GM11168 (cell line): ENCODE measurements around the gene A2M.

Source experiments
- in situ Hi-C: fragments of 300-500 bp; cut with MboI; formaldehyde crosslinking; loops from one replicate; pipeline ENCODE4 v1.12.0; 2022; ENCODE audit warnings: low sequenced_read_pairs; ENCODE audit not compliant: unreplicated experiment

Gene A2M

DNA sequence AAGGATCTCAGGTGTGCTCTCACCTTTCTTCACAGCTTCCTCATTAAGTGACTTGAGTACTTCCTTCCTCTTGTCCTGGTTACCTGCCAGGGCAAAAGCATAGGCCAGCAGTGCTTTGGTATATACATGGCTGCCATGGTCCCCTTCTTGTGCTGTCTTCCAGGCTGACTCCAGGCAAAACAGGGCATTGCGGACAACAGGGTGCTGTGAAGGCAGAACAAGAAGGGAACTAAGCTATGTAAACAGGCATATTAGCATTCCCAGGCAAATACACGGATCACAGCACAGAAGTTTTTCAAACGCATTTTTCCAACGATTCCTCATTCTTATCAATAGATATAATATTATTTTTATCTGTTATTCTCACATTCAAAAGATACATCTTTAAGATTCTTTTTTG is 39.0 kb downstream of the A2M start:
- in situ Hi-C loops = no loop called here

GRCh38 chr12:9075138-9075535 is 40.6 kb downstream of the A2M start:
- in situ Hi-C loops = no loop called here

GRCh38 chr12:9074484-9075137 is 41.1 kb downstream of the A2M start:
- in situ Hi-C loops = no loop called here

DNA sequence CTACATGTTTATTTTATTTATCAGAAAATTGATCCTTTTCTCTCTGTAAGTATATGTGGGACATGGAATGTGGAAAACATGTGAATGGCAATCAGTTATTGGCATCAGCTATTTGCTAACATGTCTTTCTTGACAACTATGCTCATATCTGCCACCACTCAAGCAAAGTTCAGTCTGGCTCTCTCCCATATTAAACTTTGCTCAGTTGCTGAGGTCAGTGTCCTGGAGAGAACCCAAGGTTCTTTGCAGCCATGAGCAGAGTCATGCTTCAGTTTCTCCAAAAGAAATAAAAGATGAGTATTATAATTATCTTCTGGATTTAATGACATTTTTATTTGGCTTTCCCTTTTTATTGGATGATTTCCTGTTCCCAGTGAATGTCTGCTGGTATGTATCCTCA is 42.6 kb downstream of the A2M start:
- in situ Hi-C loops = no loop called here

DNA sequence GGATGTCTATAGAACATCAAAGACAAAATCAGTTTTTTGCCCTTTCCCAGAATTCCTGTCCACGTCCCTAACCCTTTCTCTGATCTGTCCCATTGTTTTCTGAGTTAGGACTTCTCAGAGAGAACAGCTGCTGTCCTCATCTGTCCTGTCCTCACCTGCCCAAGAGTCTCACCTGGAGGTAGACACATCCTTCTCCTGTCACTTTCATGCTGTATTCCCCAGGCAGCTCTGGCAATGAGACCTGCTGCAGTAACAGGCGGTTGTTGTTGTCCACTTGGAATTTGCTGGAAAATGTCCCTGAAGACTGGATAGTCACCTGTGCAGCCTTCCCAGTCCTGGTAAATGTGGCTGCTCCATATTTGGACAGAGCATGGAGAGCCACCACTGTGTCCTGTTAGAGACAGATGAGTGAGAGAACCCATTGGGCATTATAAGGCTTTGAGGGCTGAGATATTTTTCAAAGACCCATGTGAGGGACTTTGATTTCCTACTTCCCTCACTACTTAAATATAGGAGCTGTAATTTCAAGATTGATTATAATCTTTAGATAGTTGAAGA is 43.2 kb downstream of the A2M start:
- in situ Hi-C loops = no loop called here

- in situ Hi-C loops = no loop called here
These were observed 43.8 kb downstream of the A2M start for GRCh38 chr12:9071969-9072368.

- in situ Hi-C loops = no loop called here
These were observed 44.2 kb downstream of the A2M start for GRCh38 chr12:9071518-9071917.

GRCh38 chr12:9070351-9070750 is 45.4 kb downstream of the A2M start:
- in situ Hi-C loops = no loop called here

DNA sequence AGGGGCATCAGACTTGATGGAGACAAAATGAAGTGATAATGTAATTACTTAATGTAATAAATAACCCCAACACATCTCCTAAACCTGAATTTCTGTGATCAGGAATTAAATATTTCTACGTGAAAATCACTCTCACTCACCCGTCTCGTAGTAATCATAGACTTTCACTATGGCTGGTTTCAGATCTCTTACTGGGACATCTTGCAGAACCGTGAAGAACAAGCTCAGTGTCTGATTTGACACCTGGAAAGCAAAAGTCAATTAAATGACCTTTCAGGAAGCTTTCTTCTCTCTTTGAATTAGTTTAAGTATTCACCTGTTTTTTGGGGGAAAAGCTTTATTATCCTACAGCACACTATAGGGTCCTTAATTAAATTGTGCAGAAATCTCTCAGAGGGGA is 47.1 kb downstream of the A2M start:
- in situ Hi-C loops = no loop called here

GRCh38 chr12:9068086-9068485 is 47.6 kb downstream of the A2M start:
- in situ Hi-C loops = no loop called here

DNA sequence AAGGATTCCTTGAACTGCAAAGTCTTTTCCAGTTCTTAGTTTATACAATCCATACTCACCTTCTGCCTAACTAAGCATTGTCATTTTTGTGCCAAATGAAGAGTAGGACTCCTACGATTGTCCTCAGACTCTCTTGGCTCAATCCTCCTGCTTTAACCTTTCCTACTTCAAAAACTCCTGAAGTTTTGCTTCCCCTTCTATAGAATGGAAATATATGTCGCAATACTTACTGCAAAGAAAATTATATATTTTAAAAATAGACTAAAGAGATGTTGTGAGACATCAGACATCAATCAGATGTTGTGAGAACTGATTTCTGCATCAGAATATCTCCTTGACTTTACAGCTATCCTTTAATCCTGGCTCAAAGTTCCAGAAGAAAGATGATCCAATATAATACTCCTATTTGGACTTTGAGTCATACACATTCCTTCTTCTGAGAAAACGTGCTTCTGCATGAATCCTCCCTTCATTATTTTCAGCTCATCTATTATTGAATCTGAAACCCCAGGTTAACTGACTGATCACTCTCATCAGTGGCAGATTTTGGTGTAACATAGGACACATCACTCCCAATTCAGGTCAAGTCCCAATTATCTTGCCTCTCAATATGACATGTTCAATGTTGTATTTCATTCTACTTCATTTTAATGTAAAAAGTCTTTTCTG is 48.8 kb downstream of the A2M start:
- in situ Hi-C loops = no loop called here

DNA sequence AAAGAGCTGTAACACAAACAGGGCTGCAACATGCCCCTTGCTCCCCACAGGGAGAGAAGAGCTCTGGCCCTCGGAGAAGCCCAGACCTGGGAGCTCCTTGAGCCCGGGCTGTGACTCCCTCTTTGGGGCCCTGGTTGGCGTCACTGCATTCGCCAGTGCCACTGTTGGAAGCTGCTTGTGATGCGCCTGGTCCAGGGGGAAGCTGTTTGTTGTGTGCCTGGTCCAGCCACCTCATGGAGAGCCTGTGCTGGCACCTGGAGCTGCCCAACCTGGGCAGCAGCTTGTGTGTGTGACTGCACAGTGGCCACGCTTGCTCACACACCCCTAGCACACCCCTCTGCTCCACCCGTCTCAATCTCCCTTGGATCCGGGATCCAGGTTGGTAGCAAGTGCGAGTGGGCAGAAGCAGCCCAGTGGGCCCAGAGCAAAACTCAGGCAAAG is 49.5 kb downstream of the A2M start:
- in situ Hi-C loops = no loop called here

GRCh38 chr12:9065607-9065856 is 50.2 kb downstream of the A2M start:
- in situ Hi-C loops = no loop called here

- in situ Hi-C loops = no loop called here
These were observed 50.7 kb downstream of the A2M start for GRCh38 chr12:9064815-9065606.

DNA sequence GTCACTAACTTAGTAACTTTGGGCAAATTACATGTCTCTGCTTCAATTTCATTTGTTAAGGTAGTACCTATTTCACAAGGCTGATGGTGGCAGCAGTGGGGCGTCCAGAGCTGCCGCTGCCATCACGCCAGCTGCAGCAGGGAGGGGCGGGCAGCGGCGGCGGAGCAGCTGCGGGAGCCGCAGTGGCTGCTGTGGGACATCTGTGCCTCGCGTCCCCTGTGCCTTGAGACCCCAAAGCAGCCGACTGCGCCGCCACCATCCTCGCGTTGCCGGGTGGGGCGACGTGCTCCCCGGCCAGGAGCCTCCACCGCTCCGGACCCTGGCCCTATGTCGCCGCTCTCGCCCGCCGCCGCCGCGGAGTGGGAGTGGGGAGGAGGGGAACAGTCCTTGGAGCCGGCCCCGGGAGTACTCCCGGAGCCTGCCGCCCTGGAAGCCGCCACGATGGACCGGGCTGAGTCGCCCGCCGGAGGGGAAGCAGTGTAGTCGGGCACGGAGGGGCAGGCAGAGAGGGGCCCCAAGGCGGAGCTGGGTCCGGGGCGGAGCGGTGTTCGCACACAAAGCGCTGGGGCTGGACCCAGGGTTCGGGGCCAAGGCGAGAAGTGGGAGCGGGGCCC is 51.4 kb downstream of the A2M start:
- in situ Hi-C loops = no loop called here

DNA sequence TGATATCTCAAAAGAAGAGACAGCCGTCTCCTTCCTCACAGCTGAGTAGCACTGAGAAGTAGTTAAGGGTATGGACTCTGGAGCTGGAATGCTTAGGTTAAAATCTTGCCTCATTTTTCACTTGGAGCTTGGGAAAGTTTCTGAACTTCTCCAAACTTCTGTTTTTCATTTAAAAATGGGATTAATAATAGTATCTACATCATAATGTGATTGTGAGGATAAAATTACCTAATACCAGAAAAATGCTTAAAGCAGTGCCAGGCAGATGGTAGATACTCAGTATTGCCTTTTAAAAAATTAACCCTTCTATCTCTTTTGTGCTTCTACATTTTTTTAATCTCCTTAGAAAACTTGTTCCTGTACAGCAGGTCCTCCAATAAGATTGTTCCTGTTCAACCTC is 63.1 kb downstream of the A2M start:
- in situ Hi-C loops = no loop called here

- in situ Hi-C loops = no loop called here
These were observed 64.6 kb downstream of the A2M start for GRCh38 chr12:9051158-9051550.

- in situ Hi-C loops = no loop called here
These were observed 65.1 kb downstream of the A2M start for GRCh38 chr12:9050521-9051157.

DNA sequence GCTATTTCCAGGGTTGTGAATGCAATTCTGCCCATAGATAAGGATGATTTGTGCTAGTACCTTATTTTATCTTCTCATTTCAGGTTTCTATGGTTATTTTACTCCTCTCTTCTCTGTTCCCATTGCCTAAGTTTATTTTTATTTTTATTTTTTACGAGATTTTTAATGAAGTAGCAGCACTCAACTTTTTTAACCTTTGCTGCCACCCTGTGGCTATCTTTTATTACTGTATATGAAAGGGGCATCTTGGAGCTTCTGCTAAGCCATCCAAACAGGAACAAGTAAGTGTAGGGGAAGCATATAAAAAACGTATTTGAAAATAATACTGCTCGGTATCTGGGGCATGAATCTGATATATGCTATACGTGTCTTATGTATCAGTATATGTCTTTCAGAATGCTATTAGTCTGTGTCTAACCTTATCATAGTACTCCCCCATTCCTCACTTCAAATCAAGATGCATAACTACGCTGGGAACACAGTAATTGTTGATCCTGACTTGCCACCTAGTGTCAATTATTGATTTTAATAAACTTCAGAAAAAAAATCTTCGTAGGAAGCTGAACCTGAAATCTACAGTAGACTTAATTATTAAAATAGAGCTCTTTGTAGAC is 66.1 kb downstream of the A2M start:
- in situ Hi-C loops = loop anchor here (10.0 kb wide), 1 partner anchor 375 kb away; no protein-coding TSS in a partner anchor

DNA sequence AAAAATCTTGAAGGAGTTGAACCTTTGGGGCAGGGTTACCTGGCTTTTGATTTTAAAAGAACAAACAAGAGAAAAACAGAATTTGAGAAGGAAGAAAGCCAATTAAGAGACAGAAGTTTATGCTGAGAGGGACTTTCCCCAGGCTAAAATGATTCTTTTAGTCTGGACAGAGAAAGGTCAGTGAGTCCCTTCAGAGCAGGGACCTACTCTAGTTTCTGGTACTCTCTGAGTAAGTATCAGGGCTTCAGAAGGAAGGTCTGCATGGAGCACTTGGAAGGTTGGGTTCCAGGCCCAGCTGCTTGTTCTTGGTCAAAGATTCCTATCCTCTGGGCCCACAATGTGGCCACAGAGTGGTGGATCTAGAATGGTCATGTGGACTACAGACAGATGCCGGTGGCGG is 66.8 kb downstream of the A2M start:
- in situ Hi-C loops = loop anchor here (10.0 kb wide), 1 partner anchor 374 kb away; no protein-coding TSS in a partner anchor
